OCI-LY1 (cell line): Measurements from ENCODE around the gene ZNF670.

Source experiments
- EZH2 ChIP-seq: fragments of 200-600 bp; sonication (generic), shearing (Covaris generic); IDR thresholded peaks from 2 replicates; pipeline ENCODE4 v1.8.0; 2017; ENCODE audit warnings: borderline replicate concordance, mixed run types, mild to moderate bottlenecking, antibody characterized with exemption, low read length, moderate library complexity, mixed read lengths
- TF ChIP-seq, protein P1 (sequence below): fragments of 200-600 bp; sonication (generic), shearing (Covaris generic); IDR thresholded peaks from 2 replicates; pipeline ENCODE4 v1.5.1; 2017; ENCODE audit warnings: mild to moderate bottlenecking, antibody characterized with exemption, low read length, moderate library complexity, mixed read lengths

DNA sequence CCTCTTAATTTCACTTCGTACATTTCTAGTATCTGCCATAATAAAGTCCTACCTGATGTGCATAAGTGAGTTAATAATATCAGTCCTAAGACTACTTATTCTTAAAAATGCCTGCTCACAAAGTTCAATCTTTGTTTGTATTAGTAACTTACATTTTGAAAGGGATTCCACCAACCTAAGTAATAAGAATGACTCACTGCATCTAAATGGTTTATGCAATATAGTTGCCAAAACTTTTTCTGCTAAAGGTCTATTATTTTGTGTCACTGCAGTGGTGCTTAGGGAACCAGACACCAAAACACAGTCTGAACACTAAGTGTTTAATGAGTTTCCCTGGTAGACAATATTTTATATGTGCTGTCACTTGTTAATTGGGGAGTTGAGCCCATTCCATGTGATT is 23.8 kb upstream of the ZNF670 start:
- TF ChIP-seq, protein P1, sequence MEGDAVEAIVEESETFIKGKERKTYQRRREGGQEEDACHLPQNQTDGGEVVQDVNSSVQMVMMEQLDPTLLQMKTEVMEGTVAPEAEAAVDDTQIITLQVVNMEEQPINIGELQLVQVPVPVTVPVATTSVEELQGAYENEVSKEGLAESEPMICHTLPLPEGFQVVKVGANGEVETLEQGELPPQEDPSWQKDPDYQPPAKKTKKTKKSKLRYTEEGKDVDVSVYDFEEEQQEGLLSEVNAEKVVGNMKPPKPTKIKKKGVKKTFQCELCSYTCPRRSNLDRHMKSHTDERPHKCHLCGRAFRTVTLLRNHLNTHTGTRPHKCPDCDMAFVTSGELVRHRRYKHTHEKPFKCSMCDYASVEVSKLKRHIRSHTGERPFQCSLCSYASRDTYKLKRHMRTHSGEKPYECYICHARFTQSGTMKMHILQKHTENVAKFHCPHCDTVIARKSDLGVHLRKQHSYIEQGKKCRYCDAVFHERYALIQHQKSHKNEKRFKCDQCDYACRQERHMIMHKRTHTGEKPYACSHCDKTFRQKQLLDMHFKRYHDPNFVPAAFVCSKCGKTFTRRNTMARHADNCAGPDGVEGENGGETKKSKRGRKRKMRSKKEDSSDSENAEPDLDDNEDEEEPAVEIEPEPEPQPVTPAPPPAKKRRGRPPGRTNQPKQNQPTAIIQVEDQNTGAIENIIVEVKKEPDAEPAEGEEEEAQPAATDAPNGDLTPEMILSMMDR, result no peak
- no peak for TF ChIP-seq EZH2
